EL (cell line): ENCODE results near the gene ATP10B.
"Not testable (repeated sequence)": the region's sequence is repeated elsewhere in the genome, so short reads cannot be mapped to it uniquely, and the experiment has no call there.

Experiments
- DNase-seq: peaks from one replicate; pipeline ENCODE4 v3.0.0-alpha.2; 2016

Gene ATP10B

GRCh38 chr5:160852049-160852448 is at the start of gene ATP10B:
ATP10B (minus strand) TSS chr5:160852211; CDS start chr5:160688074, 164,137 bp downstream.
- DNase-seq, result no peak

- no peak for DNase-seq
These were observed 49.6 kb upstream of the ATP10B start for GRCh38 chr5:160901656-160902055.

- no peak for DNase-seq
These were observed 47.7 kb upstream of the ATP10B start for GRCh38 chr5:160899735-160900134.

- not testable (repeated sequence) for DNase-seq
These were observed 41.4 kb upstream of the ATP10B start for GRCh38 chr5:160893180-160893964.

- DNase-seq, result no peak
These were observed 35.8 kb upstream of the ATP10B start for GRCh38 chr5:160887780-160888179.

- not testable (repeated sequence) for DNase-seq
These were observed 21.7 kb upstream of the ATP10B start for GRCh38 chr5:160873560-160874200.

- DNase-seq, result no peak
These were observed 18.0 kb upstream of the ATP10B start for GRCh38 chr5:160869989-160870521.

- DNase-seq, result no peak
These were observed 16.0 kb upstream of the ATP10B start for GRCh38 chr5:160867976-160868375.

GRCh38 chr5:160851451-160851850 is 560 bp downstream of the ATP10B start:
- no peak for DNase-seq

- no peak for DNase-seq
These were observed 1.6 kb downstream of the ATP10B start for GRCh38 chr5:160850421-160850820.

- no peak for DNase-seq
These were observed 4.4 kb downstream of the ATP10B start for GRCh38 chr5:160847526-160848085.

GRCh38 chr5:160846642-160847041 is 5.4 kb downstream of the ATP10B start:
- no peak for DNase-seq

GRCh38 chr5:160844177-160844576 is 7.8 kb downstream of the ATP10B start:
- no peak for DNase-seq

GRCh38 chr5:160843240-160843639 is 8.8 kb downstream of the ATP10B start:
- DNase-seq, result no peak

GRCh38 chr5:160837749-160838593 is 14.0 kb downstream of the ATP10B start:
- DNase-seq, result no peak

GRCh38 chr5:160837211-160837610 is 14.8 kb downstream of the ATP10B start:
- no peak for DNase-seq

- no peak for DNase-seq
These were observed 16.0 kb downstream of the ATP10B start for GRCh38 chr5:160835818-160836528.

- DNase-seq, result no peak
These were observed 16.6 kb downstream of the ATP10B start for GRCh38 chr5:160835376-160835775.

- no peak for DNase-seq
These were observed 18.2 kb downstream of the ATP10B start for GRCh38 chr5:160833806-160834205.

GRCh38 chr5:160831801-160832200 is 20.2 kb downstream of the ATP10B start:
- DNase-seq, result no peak

- no peak for DNase-seq
These were observed 27.6 kb downstream of the ATP10B start for GRCh38 chr5:160824301-160825001.
